ENCODE results near the gene CCN5.
"Not testable (repeated sequence)": the region's sequence is repeated elsewhere in the genome, so short reads cannot be mapped to it uniquely, and the experiment has no call there.

The CCN5 gene

GRCh38 chr20:44762466-44763140 lies 47.4 kb downstream of the CCN5 start:
- no peak for DNase-seq

GRCh38 chr20:44763798-44764197 lies 48.6 kb downstream of the CCN5 start:
- DNase-seq = not testable (repeated sequence)

GRCh38 chr20:44765091-44765490 lies 49.9 kb downstream of the CCN5 start:
- DNase-seq = no peak

GRCh38 chr20:44765701-44766347 lies 50.7 kb downstream of the CCN5 start:
- no peak for DNase-seq

GRCh38 chr20:44768256-44768655 lies 53.1 kb downstream of the CCN5 start:
- no peak for DNase-seq

- DNase-seq = no peak
These were observed 53.8 kb downstream of the CCN5 start for GRCh38 chr20:44768854-44769480.

- DNase-seq = no peak
These were observed 54.3 kb downstream of the CCN5 start for GRCh38 chr20:44769481-44769863.

GRCh38 chr20:44770484-44771171 lies 55.5 kb downstream of the CCN5 start:
- no peak for DNase-seq

GRCh38 chr20:44771172-44771535 lies 56.0 kb downstream of the CCN5 start:
- DNase-seq = no peak

- no peak for DNase-seq
These were observed 57.5 kb downstream of the CCN5 start for GRCh38 chr20:44772636-44773035.

- DNase-seq = no peak
These were observed 58.1 kb downstream of the CCN5 start for GRCh38 chr20:44773070-44773829.

- no peak for DNase-seq
These were observed 61.8 kb downstream of the CCN5 start for GRCh38 chr20:44776980-44777379.

All from T-helper 1 cell (primary cell).